HFFc6 (cell line): ENCODE data around the gene VWA3B. TPM values are rescaled to one million over a fixed set of nuclear protein-coding genes. Genes with fewer than 3 reads are reported as not detected.

Source experiments
- DNase-seq: peaks from one replicate; pipeline ENCODE4 v3.0.0-alpha.2; 2018
- H3K27ac Mint-ChIP-seq: 2 replicates; pipeline ENCODE4 v1.8.0; 2020; ENCODE audit warnings: mild to moderate bottlenecking, mixed read lengths
- H3K27me3 Mint-ChIP-seq: 2 replicates; pipeline ENCODE4 v1.8.0; 2021; ENCODE audit warnings: mild to moderate bottlenecking, moderate library complexity, mixed read lengths; ENCODE audit not compliant: insufficient read depth
- H3K36me3 Mint-ChIP-seq: 2 replicates; pipeline ENCODE4 v1.8.0; 2021; ENCODE audit warnings: low read depth, mixed read lengths
- H3K4me1 Mint-ChIP-seq: 2 replicates; pipeline ENCODE4 v1.8.0; 2020; ENCODE audit warnings: low read depth, mixed read lengths
- H3K4me3 Mint-ChIP-seq: 2 replicates; pipeline ENCODE4 v1.8.0; 2020; ENCODE audit warnings: mild to moderate bottlenecking, moderate library complexity, mixed read lengths
- H3K9me3 Mint-ChIP-seq: 2 replicates; pipeline ENCODE4 v1.8.0; 2020; ENCODE audit warnings: mild to moderate bottlenecking, mixed read lengths
- CTCF ChIP-seq: fragments of 200-600 bp; sonication (generic); IDR thresholded peaks from 2 replicates; pipeline ENCODE4 v1.5.0; 2021; ENCODE audit warnings: antibody characterized with exemption, mild to moderate bottlenecking
- total RNA-seq, 6 experiments: library from RNA; stranded (reverse); fragmentation: NEBNext Ultra II Directional; extraction: Animal tissue kit (Norgen Biotek cat#: 25700); gene quantifications; 2 replicates in 1 of 6; 3 replicates in 5 of 6; pipeline ENCODE4 v1.2.3, GENCODE V29; 2021

The VWA3B gene
- total RNA-seq, 6 experiments from 2014 or later = not detected

GRCh38 chr2:98219152-98219551, 132.2 kb downstream of the VWA3B start:
- H3K27me3 Mint-ChIP-seq = peaks cover 40% of the 10 kb centered on the region
- no peak for DNase-seq
- peaks cover 7% of the 10 kb centered on the region; the same call in 1 of the 2 replicates for H3K36me3 Mint-ChIP-seq
- no peak overlapping the region for H3K27ac Mint-ChIP-seq
- no peaks in the 10 kb centered on the region; the same call in 1 of the 2 replicates for H3K4me1 Mint-ChIP-seq
- H3K9me3 Mint-ChIP-seq = peaks cover 9% of the 10 kb centered on the region
- H3K4me3 Mint-ChIP-seq = no peak overlapping the region
- TF ChIP-seq CTCF = no peak

GRCh38 chr2:98233941-98234340, 147.0 kb downstream of the VWA3B start:
- no peak for DNase-seq
- peaks cover 11% of the 10 kb centered on the region; the same call in 1 of the 2 replicates for H3K4me1 Mint-ChIP-seq
- no peak overlapping the region for H3K27ac Mint-ChIP-seq
- H3K9me3 Mint-ChIP-seq = no peaks in the 10 kb centered on the region
- no peak overlapping the region for H3K4me3 Mint-ChIP-seq
- no peaks in the 10 kb centered on the region for H3K36me3 Mint-ChIP-seq
- peaks cover 23% of the 10 kb centered on the region for H3K27me3 Mint-ChIP-seq
- no peak for TF ChIP-seq CTCF

- Mint-ChIP-seq H3K27ac (no peak overlapping the region), H3K27me3 (peaks cover 25% of the 10 kb centered on the region), H3K4me1 (peaks cover 11% of the 10 kb centered on the region; the same call in 1 of the 2 replicates), H3K36me3 (no peaks in the 10 kb centered on the region), H3K9me3 (no peaks in the 10 kb centered on the region), H3K4me3 (no peak overlapping the region)
- DNase-seq = no peak
- no peak for TF ChIP-seq CTCF
Measured at GRCh38 chr2:98234776-98235175, 147.8 kb downstream of the VWA3B start.

- Mint-ChIP-seq H3K4me3 (peak overlapping the region; percentile 8; the same call in 1 of the 2 replicates), H3K27ac (no peak overlapping the region), H3K36me3 (no peaks in the 10 kb centered on the region), H3K27me3 (peaks cover 32% of the 10 kb centered on the region), H3K4me1 (peaks cover 11% of the 10 kb centered on the region; the same call in 1 of the 2 replicates), H3K9me3 (no peaks in the 10 kb centered on the region)
- TF ChIP-seq CTCF = no peak
- no peak for DNase-seq
Measured at GRCh38 chr2:98236935-98237334, 150.0 kb downstream of the VWA3B start.

- Mint-ChIP-seq H3K4me1 (peaks cover 23% of the 10 kb centered on the region; the same call in 1 of the 2 replicates), H3K27ac (no peak overlapping the region), H3K27me3 (peaks cover 25% of the 10 kb centered on the region), H3K36me3 (no peaks in the 10 kb centered on the region), H3K4me3 (no peak overlapping the region), H3K9me3 (no peaks in the 10 kb centered on the region)
- no peak for TF ChIP-seq CTCF
- DNase-seq = no peak
Measured at GRCh38 chr2:98240786-98241398, 153.9 kb downstream of the VWA3B start.
